ENCODE results near the gene TMTC1.

GRCh38 chr12:29595071-29595755 lies 188.5 kb downstream of the TMTC1 start:
- TF ChIP-seq CTCF (IDR thresholded peaks at IDR 0.05) (no peak), EZH2 (IDR thresholded peaks at IDR 0.05) (no peak)
